A204.1 (cell line): ENCODE data around the gene PC.

Experiments used
- FAIRE-seq: peaks from 2 replicates; lab custom pipeline; 2012; peaks lifted over from hg19 to GRCh38; lab: Jason Lieb, UNC

The PC gene

DNA sequence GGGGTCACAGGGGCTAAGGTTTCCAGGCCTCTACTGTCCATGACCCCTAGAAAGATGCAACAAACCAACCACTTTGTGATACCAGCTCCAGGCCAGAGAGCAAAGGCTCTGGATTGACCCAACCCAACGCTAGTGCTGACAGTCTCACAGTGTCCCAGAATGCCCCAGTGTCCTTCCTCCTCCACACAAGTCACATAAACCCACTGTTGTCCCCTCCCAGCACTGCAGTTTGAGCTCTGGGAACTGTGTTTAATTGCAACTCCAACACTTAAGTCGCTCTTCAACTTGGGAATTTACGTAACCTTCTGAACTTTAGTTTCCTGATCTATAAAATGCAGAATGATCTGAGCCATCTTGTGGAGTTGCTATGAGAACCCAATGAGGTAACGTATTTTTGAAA is 47.5 kb downstream of the PC start:
- no peak for FAIRE-seq

DNA sequence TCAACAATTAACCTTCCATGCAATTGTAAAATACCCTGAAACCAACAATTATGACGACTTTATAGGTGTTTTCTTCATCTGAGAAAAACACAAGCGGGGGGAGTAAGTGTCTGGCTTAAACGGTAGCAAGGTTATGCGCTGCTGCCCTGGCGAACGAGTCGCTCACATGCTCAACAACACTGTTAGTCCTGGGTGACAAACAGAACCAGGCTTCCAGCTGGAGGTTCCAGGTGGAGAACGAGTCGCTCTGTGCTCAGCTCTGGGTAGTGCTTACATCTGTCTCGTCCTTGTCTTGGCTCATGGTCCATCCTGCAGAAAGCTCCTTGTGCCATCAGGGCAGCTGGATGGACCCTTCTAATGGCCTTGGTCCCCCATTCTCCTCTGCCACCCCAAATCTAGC is 48.2 kb downstream of the PC start:
- FAIRE-seq = no peak

DNA sequence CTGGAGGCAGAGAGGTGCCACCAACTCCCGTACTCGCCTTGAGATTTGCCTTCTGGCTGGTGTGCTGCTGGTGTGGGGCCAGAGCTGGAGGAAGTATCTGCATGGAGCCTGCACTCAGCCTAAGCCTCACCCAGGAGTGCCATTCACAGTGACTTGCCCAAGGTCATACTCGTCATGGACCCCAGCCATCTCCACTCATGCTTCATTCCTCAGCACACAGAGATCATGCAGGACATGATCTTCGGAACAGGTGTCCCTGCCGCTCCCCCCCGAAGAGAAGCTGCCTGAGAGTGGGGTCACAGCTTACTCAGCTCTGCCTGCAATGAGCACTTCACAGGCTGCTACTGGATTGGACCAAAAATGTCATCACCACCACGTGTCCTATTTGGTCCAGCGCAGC is 49.0 kb downstream of the PC start:
- FAIRE-seq = no peak

DNA sequence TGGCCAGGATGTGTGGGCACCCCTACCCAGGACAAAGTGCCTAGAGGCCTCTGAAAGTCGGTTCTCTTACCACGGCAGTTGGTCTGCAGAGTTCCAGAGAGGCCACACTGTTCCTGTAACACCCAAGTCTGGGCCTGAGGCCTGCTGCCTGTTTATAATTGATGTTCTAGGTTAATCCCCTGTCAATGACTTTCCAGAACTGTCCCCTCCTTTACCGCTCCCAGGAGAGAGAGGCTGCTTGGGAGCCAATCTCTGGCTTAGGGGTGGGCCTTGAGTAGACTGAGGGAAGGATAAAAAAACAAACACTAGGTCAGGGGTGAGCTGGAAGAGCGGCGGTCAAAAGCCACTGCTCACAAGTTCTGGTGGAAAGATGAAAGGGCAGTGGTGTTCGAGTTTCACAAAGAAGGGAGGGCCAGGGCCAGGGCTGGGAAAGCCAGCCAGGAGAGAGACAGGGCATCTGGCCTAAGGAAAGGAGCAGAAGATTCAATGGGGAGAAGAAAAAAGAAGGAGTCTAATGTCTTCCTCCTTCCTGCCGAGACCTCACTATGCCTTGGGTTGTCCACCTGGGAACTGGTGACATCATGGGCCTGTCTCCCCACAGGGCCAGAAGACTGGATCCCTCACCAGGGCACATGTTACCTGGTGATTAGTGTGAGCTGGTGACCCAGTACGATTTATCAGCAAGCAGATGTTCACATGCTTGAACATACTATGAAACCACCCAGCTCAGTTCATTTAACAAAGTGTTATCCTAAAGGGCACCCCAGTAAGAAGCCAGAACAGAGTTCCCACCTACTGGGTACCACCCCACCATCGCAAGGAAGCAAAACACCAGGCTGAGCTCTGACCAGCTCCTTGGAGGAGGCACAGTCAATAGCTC is 50.2 kb downstream of the PC start:
- no peak for FAIRE-seq

DNA sequence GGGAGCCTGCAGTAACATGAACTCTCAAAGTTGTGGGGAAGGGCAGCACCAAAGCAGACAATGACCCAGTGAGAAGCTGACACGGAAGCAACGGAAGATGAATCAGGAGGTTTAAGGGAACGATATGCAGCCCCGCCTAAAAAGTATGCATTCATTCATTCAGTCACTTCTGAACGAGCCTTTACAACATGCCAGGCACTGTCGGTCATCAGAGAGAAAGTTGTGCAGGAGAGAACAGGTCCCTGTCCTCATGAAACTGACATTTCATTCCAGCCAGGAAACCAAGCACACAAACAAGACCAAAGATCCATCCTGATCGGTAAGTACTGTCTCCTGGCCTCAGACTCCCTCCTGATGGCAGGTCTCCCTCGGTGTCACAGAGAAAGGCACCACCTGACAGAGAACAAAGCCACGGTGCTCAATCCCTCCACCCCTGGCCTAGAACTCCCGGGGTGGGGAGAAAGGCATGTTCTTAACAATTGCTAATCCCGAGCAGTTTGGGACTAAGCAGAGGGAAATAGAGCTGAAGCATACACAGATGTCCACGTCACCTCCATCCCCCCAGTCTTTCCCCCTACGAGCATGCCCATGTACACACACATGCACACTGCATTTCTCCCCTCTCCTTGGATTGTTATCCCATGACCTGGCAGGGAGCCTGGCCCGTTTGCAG is 52.0 kb downstream of the PC start:
- FAIRE-seq = no peak

DNA sequence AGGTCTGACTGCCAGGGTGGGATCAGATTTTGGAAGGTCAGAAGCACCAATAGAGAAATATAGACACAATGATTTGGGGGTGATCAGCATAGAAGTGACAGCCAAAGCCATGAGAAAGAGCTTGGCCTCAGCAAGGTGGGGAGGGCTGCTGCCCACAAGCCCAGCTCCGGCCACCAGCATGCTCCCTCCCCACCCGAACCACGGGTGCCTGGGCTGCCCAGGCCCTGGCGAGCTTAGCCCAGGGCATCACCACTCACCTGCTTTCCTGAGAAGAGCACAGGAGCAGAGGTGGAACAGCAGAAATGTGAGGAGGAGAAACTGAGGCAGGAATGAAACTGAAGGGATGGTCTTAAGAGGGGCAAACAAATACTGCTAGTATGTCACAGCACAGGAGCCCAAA is 52.6 kb downstream of the PC start:
- FAIRE-seq = no peak

DNA sequence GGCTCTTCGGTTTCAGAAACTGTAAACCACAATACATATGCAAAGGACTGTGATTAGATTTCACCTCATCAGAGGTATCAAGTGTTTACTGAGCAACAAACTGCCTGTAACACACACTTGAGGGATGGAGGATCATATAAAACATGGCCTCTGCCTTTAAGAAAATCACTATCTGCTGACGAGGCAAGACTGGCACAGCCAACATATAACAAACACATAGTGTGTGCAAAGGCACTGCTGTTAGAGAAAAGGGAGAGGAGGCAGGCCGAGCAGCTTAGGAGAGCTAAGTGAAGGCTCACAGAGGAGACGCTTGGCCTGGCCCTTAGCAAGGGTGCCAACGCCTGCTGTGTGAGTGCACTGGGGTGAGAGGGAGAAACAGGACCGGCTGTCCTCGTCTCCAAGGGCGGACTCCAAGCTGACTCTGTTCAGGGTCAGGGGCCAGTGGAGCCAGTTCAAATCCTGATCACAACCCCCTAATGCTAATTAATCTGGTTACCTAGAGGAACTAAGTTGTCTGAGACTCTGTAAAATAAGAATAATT is 53.1 kb downstream of the PC start:
- no peak for FAIRE-seq

DNA sequence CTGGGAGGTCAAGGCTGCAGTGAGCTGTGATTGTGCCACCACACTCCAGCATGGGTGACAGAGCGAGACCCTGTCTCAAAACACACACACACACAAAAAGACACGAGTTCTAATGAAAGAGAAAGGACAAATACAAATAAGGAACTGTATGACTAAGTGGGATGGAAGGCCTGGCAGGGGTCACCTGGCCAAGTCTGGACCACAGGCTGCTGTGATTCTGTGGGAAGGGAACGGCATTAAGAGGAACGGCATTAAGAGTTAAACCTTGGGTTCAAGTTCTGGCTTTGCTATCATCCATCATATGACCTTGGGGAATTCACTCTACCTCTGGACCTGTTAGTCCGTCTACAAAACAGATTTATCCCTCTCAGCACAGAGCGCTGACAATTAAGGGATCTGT is 53.6 kb downstream of the PC start:
- FAIRE-seq = no peak

DNA sequence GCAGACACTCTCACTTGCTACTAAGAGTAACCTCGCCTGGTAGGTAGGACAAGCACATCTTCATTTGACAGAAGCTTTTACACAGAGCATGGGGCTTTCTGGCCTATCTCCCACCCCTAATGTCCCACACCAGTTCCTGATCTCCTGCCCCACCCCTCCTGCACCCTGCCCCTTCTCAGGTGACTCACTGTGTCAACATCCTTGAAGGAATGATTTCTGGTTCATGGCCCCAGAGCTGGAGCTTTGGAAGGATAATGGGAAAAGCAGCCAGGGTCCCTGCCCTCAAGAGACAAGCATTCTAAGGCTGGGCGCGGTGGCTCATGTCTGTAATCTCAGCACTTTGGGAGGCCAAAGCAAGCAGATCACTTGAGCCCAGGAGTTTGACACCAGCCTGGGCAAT is 54.1 kb downstream of the PC start:
- no peak for FAIRE-seq

DNA sequence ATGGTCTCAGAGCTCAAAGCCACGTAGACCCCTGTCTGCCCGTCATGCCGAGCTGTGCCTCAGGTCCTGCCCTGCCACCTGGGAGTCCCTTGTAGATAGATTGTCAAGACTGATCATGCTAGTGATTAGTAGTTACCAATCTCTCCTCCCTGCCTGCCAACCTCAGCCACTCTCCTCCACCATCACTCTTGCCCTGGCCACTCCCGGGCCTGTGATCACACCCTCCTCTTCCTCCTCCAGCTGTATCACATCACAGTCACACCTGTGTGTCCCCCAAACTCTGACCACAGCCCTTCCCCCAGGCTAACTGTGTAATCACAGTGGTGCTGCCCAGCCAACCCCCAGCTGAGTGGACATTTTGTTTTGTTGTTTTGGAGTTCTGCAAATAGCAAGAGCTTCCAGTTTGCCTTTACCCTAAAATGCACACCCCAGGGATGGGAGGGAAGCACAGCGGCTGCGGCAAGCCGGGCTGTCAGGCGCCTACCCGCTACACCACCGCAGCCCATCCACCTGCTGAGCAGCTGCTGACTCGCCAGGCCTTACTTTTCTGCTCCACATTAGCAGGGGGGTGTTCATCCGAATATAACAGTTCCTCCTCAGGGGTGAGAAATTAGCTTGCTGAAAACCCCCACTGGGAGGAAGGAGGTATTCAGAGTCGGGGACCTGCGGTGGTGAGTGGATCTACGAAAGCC is 55.6 kb downstream of the PC start:
- no peak for FAIRE-seq

DNA sequence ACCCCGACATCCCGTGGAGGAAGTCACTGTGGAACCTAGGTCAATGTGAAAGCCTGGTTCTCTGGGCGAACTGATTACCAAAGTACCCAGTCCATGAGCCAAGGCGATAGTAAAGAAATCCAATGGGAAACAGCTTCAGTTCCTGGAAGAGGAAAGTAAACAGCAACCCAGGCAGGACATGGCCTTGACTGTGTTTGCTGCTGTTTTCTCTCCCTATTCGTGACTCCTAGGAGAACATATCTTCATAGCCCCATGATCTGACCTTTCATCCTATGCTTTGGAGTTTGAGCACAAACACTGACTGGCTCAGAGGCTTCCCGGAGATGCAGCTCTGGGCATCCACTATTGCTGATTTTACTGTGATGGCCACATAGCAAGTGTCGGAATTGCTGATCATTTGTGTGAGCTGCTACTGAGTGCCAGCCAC is 56.2 kb downstream of the PC start:
- no peak for FAIRE-seq

DNA sequence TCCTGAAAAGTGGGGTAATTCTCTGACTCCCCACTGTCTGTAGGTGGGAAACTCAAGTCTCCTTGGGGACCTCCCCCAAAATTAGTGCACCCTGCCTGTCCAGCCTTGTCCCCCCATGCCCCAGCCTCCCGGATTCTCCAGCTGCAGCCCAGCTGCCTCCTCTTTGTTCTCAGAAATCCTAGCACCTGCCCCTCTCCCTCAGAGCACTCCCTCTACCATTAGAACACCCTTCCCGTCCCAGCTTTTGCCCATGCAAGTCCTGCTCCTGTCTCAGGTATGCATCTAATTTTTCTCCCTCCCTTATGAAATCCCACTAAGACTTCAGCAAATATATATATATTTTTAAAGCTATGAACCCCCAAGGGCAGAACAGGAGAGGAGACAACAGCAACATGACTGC is 64.0 kb downstream of the PC start:
- no peak for FAIRE-seq

DNA sequence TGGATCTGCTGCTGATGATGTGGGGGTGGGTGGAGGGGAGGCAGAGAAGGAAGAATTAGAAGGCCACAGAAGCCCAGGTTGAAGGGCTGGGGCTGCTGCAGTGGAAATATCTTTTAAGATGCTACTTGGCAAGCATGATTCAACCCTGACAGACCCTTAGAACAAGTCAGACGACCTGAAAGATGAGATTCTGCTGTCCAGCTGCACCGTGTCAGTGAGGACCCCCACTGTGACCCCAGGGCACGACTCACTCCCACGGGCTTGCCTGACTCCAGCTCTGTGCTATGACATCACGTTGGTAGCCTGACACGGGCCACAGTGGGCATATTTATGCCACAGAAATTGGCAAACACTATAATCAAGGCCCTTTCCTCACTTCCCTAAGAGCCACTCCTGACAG is 65.3 kb downstream of the PC start:
- FAIRE-seq = no peak

DNA sequence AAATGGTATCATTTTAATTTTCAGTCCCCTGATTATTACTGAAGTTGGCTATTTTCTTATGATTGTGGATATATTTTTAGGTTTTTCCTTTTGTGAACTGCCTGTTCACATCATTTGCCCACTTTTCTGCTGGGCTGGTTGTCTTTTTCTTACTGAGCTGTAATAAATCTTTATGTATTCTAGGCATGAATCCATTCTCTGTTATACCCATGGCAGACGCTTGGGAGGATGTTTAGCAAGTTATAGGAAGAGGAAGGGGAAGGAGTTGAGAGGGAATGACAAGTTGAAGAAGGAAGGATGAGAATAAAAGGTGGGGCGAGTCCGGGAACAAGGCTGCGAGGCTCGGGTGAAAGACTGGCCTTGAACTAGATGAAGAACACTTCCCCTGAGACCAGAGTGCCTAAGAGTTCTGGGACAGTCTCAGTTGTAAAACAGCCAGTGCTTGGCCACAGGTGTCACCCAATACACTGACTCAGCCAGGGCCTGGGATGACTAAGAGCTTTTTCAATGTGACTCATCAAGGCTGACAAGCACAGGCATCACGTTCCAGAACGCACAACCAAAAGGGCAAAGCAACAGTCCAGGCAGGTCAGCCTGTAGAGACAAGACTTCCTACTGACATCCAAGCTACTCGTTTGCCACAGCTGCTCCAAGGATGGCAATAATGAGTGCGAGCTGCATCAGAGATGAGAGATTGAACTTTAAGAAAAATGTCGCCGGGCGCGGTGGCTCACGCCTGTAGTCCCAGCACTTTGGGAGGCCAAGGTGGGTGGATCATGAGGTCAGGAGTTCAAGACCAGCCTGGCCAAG is 66.1 kb downstream of the PC start:
- no peak for FAIRE-seq

DNA sequence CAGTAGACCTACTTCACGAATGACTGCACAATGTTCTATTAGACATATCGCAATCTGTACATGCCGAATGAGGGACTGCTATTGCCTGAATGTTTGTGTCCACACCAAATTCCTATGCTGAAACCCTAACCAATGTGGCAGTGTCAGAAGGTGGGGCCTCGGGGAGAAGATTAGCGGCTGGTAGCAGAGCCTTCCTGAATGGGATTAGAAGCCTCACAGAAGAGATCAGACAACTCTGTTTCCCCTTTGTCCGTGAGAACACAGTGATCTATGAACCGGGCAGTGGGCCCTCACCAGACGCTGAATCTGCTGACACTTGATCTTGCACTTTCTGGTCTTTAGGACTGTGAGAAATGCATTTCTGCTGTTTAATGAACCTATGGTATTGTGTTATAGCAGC is 68.2 kb downstream of the PC start:
- no peak for FAIRE-seq

DNA sequence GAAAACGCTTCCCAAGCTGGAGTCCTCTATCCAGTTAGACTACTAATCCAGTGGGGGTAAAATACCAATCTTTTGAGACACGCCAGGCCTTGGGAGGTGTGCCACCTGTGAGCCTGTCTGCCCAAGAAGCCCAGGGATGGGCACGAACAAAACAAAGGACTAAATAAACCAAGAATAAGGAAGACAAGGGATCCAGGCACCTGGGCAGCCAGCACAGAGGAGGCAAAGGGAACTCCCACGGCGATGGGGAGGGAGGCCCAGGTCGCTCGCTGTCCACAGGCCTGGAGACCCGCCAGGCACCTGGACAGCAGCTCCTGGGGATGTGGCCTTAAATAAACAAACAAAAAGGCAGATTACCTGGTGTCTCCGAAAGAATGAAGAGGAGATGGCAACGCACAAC is 69.9 kb downstream of the PC start:
- no peak for FAIRE-seq

DNA sequence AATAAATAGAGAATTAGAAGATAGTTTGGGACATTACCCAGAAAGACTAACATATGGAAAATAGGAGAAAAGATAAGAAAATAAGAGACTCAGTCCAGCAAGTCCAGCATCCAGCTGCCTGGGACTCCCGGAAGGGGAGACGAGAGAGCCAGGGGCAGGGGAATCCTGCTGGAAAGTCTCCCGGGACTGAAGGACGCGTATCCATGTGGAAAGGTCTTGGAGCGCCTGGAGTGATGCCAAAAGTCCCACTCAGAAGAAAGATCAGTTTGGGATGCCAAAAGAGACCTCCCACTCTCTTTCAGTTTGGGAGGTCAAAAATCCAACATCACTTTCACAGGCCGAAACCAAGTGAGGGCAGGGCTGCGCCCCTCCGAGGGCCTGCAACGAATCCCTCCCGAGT is 70.7 kb downstream of the PC start:
- no peak for FAIRE-seq

DNA sequence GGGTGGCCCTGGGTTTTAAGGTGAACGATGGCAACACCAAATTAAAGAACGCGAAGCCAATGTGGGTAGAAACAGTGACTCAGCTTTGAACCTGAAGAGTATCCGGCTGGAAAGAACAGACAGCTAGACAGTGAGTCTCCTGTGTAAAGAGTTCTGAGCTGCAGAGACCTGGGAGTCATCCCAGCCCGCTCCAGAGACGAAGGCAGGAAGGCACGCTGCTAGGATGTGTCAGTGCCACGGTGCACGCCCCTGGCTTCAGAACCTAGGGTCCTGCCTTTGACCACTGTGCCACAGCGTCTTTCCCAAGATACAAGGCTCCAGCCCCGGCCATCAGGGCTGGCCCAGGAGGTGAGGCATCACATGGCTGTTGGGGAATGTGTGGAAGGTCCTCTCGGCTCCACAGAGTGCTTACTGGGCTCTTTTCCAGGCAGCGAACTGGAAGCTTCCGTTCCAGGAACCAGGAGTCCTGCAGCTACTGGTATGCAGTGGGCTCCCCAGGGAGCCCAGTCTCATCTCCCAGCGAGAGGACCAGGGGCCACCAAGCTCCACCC is 71.4 kb downstream of the PC start:
- no peak for FAIRE-seq

DNA sequence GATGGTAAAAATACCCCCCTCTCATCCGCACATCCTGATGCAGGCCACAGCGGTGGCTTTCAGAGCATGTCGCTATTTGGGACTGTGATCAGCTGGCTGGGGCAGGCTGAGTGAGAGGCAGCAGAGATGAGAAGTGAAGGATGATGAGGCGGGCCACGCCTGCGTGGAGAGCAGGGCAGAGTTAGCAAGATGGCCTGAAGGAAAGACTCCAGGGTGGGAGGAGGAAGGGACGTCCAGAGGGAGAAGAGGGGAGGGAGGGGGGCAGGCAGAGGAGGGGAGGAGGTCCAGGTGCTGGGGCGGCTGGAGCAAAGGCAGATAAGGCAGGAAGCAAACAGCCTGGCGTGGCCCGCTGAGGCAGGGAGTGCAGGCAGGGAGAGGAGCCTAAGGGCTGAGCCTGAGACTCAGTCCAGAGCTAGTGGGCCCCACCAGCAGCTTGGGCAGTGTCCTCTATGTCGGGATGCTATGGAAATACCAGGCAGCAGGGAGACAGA is 72.2 kb downstream of the PC start:
- FAIRE-seq = no peak

DNA sequence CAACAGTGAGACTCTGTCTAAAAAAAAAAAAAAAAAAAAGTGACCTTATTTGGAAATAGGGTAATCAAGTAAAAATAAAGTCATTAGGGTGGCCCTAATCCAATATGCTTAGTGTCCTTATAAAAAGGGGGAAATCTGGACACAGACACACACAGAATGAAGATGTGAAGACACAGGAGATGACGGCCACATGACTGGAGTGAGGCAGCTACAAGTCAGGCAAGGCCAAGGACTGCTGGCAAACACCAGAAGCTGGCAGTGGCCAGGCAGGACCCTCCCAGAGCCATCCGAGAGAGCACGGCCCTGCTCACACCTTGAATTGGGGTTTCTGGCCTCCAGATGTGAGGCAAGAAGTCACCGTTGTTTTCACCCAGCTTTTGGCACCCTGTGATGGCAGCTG is 72.7 kb downstream of the PC start:
- FAIRE-seq = no peak

DNA sequence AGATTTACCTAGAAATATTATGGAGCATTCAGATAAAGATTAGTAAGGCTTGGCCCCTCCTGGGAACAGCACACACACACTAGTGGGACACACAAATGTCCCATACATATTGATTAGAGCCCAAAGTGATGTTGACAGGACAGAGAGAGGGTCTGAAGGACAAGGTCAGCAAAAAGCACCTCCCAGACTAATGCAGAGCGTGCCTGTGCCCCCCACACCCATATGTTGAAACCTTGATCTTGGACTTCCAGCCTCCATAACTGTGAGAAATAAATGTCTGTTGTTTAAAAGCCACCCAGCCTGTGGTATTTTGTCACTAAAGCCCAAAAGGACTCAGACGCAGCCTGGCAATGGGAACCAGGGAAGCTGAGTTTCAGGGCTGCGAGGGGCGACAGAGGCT is 73.7 kb downstream of the PC start:
- FAIRE-seq = no peak
